Endodermal cell (in vitro differentiated cells): Measurements from ENCODE around the gene COMMD1. TPM values are rescaled to one million over a fixed set of nuclear protein-coding genes. Genes with fewer than 3 reads are reported as not detected.
"Not testable (repeated sequence)": the region's sequence is repeated elsewhere in the genome, so short reads cannot be mapped to it uniquely, and the experiment has no call there.

Source experiments
- DNase-seq: peaks from one replicate; pipeline ENCODE4 v3.0.0-alpha.2; 2017
- H3K27ac ChIP-seq: 2 replicates; pipeline ENCODE4 v1.5.1; 2013; ENCODE audit warnings: mild to moderate bottlenecking, low read depth, low read length, moderate library complexity
- H3K27me3 ChIP-seq: 2 replicates; pipeline ENCODE4 v1.6.1; 2013; ENCODE audit warnings: mild to moderate bottlenecking, low read length, moderate library complexity; ENCODE audit not compliant: insufficient read depth, control insufficient read depth, poor library complexity, severe bottlenecking
- H3K36me3 ChIP-seq: 2 replicates; pipeline ENCODE4 v1.7.0; 2013; ENCODE audit warnings: mild to moderate bottlenecking, low read length, moderate library complexity; ENCODE audit not compliant: control insufficient read depth, insufficient read depth
- H3K4me1 ChIP-seq: one replicate; pipeline ENCODE4 v1.7.0; 2013; ENCODE audit warnings: low read length; ENCODE audit not compliant: control insufficient read depth, insufficient read depth
- H3K4me3 ChIP-seq: 2 replicates; pipeline ENCODE4 v1.5.1; 2013; ENCODE audit warnings: mild to moderate bottlenecking, low read length, moderate library complexity
- H3K9ac ChIP-seq: 2 replicates; pipeline ENCODE4 v1.6.1; 2013; ENCODE audit warnings: mild to moderate bottlenecking, low read length, moderate library complexity; ENCODE audit not compliant: poor library complexity, severe bottlenecking; ENCODE audit errors: extremely low read depth
- H3K9me3 ChIP-seq: 2 replicates; pipeline ENCODE4 v1.6.1; 2013; ENCODE audit warnings: mild to moderate bottlenecking, low read length, moderate library complexity; ENCODE audit not compliant: control insufficient read depth
- H3K27ac Mint-ChIP-seq: 2 replicates; pipeline ENCODE4 v1.8.0; 2020; ENCODE audit warnings: mixed read lengths
- H3K27me3 Mint-ChIP-seq: 2 replicates; pipeline ENCODE4 v1.8.0; 2021; ENCODE audit warnings: mild to moderate bottlenecking, mixed read lengths; ENCODE audit not compliant: insufficient read depth
- H3K36me3 Mint-ChIP-seq: 2 replicates; pipeline ENCODE4 v1.8.0; 2020; ENCODE audit warnings: low read depth, mixed read lengths
- H3K4me1 Mint-ChIP-seq: 2 replicates; pipeline ENCODE4 v1.8.0; 2020; ENCODE audit warnings: mixed read lengths
- H3K4me3 Mint-ChIP-seq: 2 replicates; pipeline ENCODE4 v1.8.0; 2020; ENCODE audit warnings: mild to moderate bottlenecking, moderate library complexity, mixed read lengths
- H3K9me3 Mint-ChIP-seq: 2 replicates; pipeline ENCODE4 v1.8.0; 2020; ENCODE audit warnings: mild to moderate bottlenecking, mixed read lengths
- WGBS, 2 experiments: methylation state at CpG; one replicate each; pipeline versions ENCODE4 v1.1.5 to v1.1.7; 2013; ENCODE audit warnings: missing lambda C conversion rate in 2 of 2, mixed read lengths in 1 of 2; ENCODE audit not compliant: insufficient coverage in 1 of 2, insufficient read length in 1 of 2; 5-methylcytosine and 5-hydroxymethylcytosine counted together
- total RNA-seq, 2 donors: library from RNA; stranded (reverse); fragmentation: NEBNext Ultra II Directional in 1 of 2; extraction: Animal tissue kit (Norgen Biotek cat#: 25700) in 1 of 2; gene quantifications; 2 replicates in 1 of 2; 3 replicates in 1 of 2; pipeline ENCODE4 v1.2.1, GENCODE V29; 2021
- TF ChIP-seq, protein P1 (sequence below): fragments of 200-600 bp; sonication (generic); conservative IDR thresholded peaks from 2 replicates; pipeline ENCODE4 v1.5.0; 2021; ENCODE audit warnings: antibody characterized with exemption, mild to moderate bottlenecking

The COMMD1 gene
- total RNA-seq, 2 donors from 2014 or later, result 27.8 to 28.4 TPM

DNA sequence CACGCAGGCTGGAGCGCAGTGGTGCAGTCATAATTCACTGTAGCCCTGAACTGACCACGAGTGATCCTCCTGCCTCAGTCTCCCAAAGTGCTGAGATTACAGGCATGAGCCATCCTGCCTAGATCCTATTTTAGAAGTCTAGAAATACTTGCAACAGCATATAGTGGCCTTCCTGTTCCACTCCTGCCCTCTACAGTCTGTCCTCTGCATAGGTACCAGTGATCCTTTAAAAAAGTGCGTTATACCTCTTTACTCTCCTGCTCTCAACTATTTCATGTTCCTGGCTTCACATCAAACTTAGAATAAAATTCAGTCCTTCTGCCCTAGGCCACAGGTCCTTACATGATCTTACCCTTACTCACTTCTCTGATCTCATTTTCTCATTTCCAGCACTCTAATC is 6.0 kb downstream of the COMMD1 start:
- peak; percentile 58 for DNase-seq
- H3K4me3 Mint-ChIP-seq, result no peak overlapping the region
- Histone ChIP-seq H3K9ac (no peak overlapping the region), H3K9me3 (no peaks in the 10 kb centered on the region), H3K27me3 (no peaks in the 10 kb centered on the region), H3K36me3 (no peaks in the 10 kb centered on the region), H3K27ac (no peak overlapping the region), H3K4me1 (no peaks in the 10 kb centered on the region), H3K4me3 (no peak overlapping the region)
- no peaks in the 10 kb centered on the region for H3K27me3 Mint-ChIP-seq
- whole genome bisulfite sequencing, 2 experiments, result 94 to 95% methylated on average over 4 of the region's 4 CpGs
- TF ChIP-seq, protein P1, sequence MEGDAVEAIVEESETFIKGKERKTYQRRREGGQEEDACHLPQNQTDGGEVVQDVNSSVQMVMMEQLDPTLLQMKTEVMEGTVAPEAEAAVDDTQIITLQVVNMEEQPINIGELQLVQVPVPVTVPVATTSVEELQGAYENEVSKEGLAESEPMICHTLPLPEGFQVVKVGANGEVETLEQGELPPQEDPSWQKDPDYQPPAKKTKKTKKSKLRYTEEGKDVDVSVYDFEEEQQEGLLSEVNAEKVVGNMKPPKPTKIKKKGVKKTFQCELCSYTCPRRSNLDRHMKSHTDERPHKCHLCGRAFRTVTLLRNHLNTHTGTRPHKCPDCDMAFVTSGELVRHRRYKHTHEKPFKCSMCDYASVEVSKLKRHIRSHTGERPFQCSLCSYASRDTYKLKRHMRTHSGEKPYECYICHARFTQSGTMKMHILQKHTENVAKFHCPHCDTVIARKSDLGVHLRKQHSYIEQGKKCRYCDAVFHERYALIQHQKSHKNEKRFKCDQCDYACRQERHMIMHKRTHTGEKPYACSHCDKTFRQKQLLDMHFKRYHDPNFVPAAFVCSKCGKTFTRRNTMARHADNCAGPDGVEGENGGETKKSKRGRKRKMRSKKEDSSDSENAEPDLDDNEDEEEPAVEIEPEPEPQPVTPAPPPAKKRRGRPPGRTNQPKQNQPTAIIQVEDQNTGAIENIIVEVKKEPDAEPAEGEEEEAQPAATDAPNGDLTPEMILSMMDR, result peak; percentile 67
- H3K27ac Mint-ChIP-seq, result no peak overlapping the region
- H3K9me3 Mint-ChIP-seq, result no peaks in the 10 kb centered on the region
- H3K4me1 Mint-ChIP-seq, result no peaks in the 10 kb centered on the region
- H3K36me3 Mint-ChIP-seq, result peaks cover 2% of the 10 kb centered on the region

DNA sequence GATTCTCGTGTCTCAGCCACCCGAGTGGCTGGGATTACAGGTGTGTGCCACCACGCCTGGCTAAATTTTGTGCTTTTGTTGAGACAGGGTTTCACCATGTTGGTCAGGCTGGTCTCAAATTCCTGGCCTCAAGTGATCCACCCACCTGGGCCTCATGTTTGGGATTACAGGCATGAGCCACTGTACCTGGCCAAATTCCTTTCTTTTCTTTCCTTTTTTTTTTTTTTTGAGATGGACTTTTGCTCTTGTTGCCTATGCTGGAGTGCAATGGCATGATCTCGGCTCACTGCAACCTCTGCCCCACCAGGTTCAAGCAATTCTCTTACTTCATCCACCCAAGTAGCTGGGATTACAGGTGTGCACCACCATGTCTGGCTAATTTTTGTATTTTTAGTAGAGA is 9.3 kb downstream of the COMMD1 start:
- not testable (repeated sequence) for H3K4me3 ChIP-seq, DNase-seq, H3K4me1 Mint-ChIP-seq, H3K9me3 ChIP-seq, H3K9me3 Mint-ChIP-seq, H3K9ac ChIP-seq, H3K27ac Mint-ChIP-seq, H3K27me3 ChIP-seq, H3K4me1 ChIP-seq, H3K4me3 Mint-ChIP-seq, H3K36me3 ChIP-seq, H3K27ac ChIP-seq, H3K36me3 Mint-ChIP-seq, H3K27me3 Mint-ChIP-seq
- 86 to 95% methylated on average over 3 to 4 of the region's 4 CpGs for WGBS, 2 experiments

DNA sequence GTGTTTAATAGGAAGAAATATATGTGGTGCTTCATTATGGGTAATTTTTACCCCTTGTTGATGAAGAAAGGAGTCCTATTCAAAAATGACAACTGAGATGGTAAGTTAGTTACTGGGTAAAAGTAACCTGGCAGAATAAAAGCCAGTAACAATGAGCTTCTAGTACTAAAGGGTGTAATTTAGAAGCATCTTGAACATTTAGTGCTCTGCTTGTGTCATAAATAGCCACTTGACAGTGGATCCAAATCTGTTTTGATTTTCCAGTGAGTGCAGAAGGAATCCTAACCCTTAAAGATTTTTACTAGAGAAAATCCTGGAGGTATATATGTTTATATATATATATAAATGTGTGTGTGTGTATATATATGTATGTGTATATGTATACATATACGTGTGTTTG is 15.1 kb downstream of the COMMD1 start:
- Mint-ChIP-seq H3K4me1 (peaks cover 3% of the 10 kb centered on the region), H3K27me3 (no peaks in the 10 kb centered on the region), H3K9me3 (peaks cover 19% of the 10 kb centered on the region), H3K4me3 (no peak overlapping the region), H3K36me3 (peaks cover 22% of the 10 kb centered on the region), H3K27ac (no peak overlapping the region)
- H3K9me3 ChIP-seq, result no peaks in the 10 kb centered on the region
- no peak overlapping the region for H3K27ac ChIP-seq
- TF ChIP-seq, protein P1, result no peak
- no peak overlapping the region for H3K9ac ChIP-seq
- no peaks in the 10 kb centered on the region for H3K36me3 ChIP-seq
- whole genome bisulfite sequencing, 2 experiments, result no CpG with 5 or more reads among the region's 1 CpG
- no peak for DNase-seq
- no peaks in the 10 kb centered on the region for H3K4me1 ChIP-seq
- H3K27me3 ChIP-seq, result no peaks in the 10 kb centered on the region
- H3K4me3 ChIP-seq, result no peak overlapping the region

DNA sequence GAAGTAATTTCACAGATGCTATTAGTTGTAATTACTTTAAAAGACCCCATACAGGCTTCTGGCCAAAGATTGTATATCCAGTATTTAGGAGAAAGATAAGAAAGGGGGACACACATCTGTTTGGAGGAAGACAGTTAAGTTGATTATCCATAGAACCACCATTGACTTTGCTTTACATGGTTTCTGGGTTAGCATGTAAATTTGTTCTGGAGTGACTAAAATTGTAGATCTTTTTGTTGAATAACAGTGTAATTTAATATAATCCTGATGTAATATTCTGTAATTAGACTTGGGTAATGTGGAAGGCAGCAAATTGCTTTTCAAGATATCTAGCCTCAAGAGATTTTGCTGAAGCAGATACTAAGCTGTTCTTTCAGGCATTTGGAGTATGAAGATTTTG is 17.2 kb downstream of the COMMD1 start:
- no peak for DNase-seq
- Histone ChIP-seq H3K9ac (no peak overlapping the region), H3K27me3 (no peaks in the 10 kb centered on the region), H3K4me3 (no peak overlapping the region), H3K36me3 (no peaks in the 10 kb centered on the region), H3K27ac (no peak overlapping the region), H3K4me1 (no peaks in the 10 kb centered on the region), H3K9me3 (peaks cover 19% of the 10 kb centered on the region)
- H3K9me3 Mint-ChIP-seq, result peaks cover 38% of the 10 kb centered on the region
- H3K4me1 Mint-ChIP-seq, result peaks cover 3% of the 10 kb centered on the region
- H3K27ac Mint-ChIP-seq, result no peak overlapping the region
- no peaks in the 10 kb centered on the region for H3K27me3 Mint-ChIP-seq
- TF ChIP-seq, protein P1, result no peak
- H3K4me3 Mint-ChIP-seq, result no peak overlapping the region
- peaks cover 34% of the 10 kb centered on the region for H3K36me3 Mint-ChIP-seq
